SW 1271 (cell line): ENCODE results near the gene MEX3D.

ENCODE experiments used
- DNase-seq, 2 experiments: peaks; one replicate each; lab custom pipeline; 2025; lab: John Stamatoyannopoulos, UW

The MEX3D gene

DNA sequence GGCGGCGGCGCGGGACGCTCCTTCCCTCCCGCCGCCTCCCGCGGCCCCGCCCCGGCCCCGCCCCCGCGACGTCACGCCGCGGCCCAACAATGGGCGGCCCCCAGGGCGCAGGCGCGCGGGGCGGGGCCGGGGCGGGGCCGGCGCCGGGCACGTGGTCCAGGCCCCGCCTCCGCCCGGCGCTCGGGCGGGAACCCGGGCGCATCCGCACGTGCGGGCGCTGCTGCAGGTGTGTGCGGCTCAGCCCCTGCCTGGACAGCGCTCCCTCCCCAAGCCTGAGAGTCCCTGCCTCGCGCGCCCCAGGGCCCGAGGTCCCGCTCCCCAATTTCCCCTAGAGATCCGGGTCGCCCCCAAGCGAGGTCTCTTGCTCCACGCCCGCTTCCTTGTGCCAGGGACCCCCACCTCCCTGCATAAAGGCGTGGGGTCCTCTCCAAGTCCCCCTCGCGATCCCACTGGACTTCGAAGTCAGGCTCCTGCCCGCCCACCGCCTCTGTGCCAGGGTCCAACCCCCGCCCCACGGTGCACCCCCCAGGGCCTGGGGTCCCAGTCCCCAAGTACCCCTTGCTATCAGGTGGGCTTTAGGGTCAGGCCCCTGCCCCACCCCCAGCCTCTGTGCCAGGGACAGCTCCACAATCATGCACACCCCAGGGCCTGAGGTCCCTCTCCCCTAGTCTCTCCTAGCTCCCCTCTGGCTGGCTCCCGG is at the start of gene MEX3D:
Gene MEX3D (minus strand): TSS at position 6 of the 700 bp plus-strand sequence. CDS start 267 bp downstream, outside the sequence.
- DNase-seq = peak in 1 of 2 experiments; percentile 31

DNA sequence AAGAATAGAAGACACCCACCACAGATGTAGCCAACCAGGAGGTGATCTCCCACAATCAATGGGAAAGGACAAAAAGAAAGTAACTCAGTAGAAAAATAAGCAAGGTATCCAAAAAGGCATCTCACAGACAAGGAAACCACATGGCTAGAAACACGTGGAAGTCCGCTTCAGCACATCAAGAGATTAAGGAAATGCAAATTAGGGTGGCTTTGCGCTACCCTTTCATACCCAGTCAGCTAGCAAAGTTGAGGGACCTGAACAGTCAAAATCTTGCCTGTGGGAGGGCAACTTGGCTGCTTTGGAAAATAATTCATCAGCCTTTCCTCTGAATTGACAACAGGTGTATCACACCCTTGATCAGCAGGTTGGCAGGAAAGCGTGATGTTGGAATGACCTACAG is 48.8 kb upstream of the MEX3D start:
- DNase-seq = no peak

DNA sequence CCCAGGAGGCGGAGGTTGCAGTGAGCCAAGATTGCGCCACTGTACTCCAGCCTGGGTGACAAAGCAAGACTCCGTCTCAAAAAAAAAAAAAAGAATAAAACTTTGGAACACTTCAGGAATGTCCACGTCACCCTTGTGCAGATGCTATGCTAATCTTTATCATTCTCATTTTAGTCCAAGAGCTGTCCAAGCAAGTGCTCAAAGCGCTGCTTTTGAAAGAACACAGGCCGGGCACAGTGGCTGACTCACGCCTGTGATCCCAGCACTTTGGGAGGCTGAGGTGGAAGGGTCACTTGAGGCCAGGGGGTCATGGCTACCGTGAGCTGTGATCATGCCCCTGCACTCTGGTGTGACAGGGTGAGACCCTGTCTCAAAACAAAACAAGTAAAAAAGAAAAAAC is 48.3 kb upstream of the MEX3D start:
- no peak for DNase-seq

DNA sequence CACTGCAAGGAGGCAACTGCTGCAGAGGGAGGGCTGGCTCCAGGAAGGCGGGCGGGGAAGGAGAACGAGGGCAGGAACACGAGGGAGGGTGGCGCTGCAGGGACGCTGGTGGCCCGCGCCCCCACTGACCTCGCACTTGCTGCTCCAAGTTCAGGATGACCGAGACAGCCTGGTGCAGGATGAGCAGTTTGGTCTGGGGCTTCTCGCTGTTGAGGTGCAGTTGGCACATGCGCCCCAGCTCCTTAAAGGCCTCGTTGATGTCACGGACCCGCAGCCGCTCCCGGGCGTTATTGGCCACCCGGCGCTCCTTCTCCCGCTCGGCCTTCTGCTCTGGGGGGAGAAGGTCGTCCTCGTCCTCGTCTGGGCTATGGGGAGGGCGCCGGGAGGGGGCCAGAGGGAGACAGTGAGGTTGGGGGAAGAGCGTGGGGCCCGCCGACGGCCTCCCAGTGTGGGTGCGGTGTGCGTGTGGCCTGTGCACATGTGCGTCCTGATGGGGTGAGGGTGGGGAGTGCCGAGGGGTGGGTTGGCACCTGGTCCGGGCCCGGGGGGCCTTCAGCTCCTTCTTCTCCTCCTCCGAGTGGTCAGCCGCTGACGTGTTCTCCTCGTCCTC is 47.1 kb upstream of the MEX3D start:
- DNase-seq = no peak

DNA sequence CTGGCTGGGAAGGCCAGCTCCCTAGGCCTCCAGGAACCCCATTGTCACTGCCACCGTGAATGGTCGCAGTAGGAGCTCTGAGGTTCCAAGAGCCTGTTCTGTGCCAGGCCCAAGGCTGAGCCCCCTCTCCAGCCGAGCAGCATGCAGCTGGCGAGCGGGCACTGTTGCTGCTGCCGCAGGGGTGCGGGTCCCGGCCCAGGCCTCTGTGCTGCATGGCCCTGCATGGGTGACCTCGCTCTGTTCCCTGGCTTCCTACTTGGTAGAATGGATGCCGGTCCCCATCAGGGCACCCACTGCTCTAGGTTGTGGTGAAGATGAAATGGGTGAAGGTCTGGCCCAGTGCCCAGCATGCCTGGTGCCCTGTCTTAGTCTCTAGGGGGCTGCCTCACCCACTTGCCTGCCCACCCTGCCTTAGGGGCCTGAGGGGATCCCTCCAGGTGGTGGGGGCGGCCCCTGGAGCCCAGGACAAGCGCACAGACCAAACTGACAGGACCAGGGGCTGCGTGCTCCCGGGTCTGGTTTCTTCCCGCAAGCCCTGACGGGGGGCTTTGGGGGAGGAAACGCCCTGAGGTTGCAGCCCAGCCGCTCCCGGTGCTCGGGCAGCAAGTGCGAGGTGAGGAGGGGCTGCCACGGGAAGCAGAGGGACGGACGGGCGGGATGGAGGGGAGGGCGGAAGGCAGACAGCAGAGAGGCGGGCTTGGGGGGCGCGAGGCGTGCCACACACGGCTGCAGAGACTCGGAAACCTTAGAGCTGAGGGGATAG is 45.9 kb upstream of the MEX3D start:
- no peak for DNase-seq

DNA sequence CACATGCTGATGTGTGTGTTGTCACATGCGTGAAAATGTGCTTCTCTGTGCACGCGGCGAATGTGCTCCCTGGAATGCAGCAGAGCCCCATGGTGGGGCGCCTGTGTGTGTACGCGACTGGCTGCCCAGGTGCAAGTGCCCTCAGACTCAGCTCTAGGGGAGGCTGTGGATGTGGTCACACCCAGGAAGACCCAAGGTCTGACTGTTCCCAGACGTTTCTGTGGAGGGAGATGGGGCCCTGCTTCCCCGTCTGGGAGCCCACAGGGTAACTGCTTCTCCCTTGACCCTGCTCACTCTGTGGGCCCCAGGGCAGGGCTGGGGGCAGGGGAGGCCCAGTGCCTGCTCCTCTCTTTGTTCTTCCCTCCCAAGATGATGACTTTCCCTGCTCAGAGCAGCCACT is 45.0 kb upstream of the MEX3D start:
- no peak for DNase-seq

DNA sequence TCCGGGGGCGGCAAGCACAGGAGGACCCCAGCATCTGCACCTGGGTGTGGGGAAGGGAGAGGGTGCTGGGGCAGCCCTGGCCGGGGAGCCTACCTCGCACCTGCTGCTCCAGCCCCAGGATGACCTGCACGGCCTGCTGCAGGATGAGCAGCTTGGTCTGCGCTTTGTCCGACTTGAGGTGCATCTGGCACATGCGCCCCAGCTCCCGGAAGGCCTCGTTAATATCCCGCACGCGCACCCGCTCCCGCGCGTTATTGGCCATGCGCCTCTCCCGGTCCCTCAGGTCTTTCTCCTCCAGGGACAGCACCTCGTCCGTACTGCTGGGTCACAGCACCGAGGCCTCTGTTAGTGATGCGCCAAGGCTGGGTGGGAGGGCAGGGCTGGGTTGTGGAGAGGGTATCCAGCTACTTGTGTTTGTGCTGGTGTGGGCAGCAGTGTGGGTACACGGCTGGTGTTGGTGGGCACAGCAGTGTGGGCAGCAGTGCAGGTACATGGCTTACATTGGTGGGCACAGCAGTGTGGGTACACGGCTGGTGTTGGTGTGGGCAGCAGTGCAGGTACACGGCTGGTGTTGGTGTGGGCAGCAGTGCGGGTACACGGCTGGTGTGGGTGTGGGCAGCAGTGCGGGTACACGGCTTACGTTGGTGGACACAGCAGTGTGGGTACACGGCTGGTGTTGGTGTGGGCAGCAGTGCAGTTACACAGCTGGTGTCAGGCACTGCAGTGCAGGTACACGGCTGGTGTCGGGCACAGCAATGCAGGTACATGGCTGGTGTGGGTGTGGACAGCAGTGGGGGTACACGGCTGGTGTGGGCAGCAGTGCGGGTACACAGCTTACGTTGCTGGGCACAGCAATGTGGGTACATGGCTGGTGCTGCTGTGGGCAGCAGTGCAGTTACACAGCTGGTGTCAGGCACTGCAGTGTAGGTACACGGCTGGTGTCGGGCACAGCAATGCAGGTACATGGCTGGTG is 44.3 kb upstream of the MEX3D start:
- DNase-seq = no peak

DNA sequence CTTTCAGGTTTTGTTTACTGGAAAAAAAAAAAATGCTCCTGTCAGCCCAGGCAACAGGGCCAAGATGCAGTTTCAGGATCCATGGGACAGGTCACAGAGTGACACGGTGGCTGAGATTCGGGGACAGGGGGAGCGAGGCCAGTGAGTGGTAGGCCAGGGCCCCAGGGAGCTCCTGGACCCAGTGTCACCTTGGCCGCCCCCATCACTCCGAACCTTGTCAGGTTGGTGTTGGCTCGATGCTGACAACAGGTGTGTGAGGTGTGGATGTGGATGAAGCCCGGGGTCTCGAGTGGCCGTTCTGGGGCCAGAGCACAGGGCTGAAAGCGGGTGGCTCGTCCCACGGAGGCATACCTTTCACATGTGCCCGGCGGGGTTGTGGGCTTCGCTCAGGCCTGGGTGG is 43.2 kb upstream of the MEX3D start:
- DNase-seq = no peak

DNA sequence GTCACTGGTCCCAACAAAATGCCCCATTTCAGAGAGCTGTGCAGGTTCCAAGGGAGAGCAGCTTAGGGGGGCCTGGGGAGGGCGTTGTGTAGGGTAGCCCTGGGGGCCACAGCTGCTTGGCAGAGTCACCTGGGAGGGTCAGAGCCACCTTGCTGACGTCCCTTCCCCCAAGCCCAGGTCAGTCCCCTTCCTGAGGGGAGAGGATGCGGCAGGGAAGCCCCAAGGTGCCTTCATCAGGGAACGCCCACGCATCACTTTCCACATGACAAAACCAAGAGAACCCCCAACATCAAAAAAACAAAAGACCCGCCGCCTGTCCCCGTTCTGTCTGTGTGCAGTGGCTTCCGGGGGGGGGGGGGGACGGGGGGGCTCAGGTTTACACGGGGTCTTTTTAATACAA is 42.5 kb upstream of the MEX3D start:
- DNase-seq = no peak

DNA sequence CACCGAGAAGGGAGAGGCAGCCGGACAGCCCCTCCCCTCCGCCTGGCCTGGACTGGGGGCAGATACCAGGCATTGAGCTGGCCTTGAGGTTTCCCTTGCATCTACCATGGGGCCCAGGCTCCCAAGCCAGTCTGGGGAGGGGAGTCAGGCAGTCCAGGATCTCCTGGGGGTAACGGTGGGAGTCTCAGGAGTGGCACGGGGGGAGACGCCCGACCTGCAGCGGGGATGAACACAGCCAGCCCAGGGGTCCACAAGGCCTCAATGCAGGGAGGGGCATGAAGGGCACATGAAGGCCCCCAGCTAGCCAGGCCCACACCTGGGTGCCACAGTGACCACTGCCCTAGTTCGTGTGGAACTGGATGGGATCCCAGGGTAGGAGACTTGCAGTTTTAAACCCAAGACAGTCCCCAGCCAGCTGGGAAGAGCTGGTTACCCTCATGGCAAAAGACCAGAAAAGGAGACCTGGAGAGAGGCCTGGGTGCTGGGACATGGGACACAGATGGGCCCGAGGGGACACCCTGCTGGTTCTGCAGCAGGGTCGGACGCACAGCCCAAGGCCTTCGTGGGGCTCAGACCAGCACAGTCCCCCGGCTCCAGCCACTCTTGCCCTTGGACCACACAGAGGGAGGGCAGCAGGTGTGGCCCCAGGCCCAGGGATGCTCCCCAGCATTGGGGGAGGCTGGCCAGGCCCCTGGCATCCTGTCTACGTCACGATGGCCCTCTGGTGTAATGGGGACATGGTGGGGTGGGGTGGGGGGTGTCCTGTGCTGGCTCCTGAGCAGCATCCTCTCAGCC is 41.8 kb upstream of the MEX3D start:
- no peak for DNase-seq

DNA sequence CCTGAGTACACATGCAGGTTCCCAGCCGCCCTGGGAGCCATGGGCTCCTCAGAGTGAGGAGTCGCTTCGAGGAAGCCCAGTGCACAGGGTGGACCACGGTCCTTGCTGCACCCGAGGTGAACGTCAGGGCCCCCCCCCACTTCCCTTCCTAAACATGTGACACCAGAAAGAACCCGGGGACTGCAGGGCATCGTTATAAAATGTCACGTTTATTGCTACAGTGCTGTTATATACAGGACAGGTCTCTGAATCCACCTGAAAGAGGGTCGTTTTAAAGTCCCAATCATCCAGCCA is 40.9 kb upstream of the MEX3D start:
- DNase-seq = no peak

DNA sequence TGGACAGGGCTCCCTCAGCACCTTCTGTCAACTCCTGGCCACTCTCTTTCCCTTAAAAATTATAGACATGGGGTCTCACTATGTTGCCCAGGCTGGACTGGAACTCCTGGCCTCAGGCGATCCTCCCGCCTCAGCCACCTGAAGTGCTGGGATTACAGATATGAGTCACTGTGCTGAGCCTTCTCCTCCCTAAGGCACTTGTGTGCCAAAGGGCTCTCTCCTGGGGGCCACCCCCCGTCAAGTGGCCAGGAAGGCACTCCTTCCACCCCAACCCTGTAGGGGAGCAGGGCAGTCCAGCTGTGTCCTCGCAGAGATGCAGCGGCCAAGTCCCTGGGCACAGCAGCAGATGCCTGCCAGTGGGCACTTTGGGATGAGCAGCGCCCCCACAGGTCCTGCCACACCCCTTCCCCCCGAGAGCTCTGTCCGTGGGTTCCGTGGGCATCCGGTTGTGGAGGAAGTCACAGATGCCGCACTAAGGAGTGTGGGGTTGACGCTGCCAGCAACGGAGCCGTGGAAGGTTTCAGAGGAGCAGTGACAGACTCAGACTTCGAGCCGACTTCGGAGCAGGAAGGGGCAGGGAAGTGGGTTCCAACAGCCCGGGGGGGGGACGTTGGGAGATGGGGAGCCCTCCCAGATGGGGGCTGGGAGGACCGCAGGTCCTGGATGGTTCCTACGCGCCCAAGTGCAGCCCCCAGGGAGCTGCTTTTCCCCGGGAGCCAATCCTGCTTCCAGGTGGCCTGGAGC is 40.4 kb upstream of the MEX3D start:
- DNase-seq = no peak

DNA sequence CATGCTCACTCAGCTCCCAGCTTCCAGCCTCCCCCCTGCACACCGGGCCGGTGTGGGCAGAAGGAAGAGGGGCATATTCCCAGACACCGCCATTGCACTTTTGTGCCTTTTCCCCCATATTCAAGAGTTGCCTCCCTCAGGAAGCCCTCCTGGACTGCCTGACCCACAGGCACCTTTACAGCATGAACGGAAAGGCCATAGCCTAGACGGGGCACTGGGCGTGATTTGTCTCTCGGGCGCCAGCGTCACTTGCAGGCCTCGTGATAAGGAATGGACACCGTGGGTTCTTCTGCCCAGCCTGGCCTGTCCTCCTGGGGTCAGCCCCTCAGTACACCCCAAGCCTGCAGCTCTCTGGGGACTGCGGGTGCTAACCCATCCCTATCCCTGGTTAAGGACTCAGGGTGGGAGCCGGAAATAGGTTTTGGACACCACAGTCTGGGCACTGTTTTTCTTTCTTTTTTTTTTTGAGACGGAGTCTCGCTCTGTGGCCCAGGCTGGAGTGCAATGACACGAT is 38.1 kb upstream of the MEX3D start:
- no peak for DNase-seq

DNA sequence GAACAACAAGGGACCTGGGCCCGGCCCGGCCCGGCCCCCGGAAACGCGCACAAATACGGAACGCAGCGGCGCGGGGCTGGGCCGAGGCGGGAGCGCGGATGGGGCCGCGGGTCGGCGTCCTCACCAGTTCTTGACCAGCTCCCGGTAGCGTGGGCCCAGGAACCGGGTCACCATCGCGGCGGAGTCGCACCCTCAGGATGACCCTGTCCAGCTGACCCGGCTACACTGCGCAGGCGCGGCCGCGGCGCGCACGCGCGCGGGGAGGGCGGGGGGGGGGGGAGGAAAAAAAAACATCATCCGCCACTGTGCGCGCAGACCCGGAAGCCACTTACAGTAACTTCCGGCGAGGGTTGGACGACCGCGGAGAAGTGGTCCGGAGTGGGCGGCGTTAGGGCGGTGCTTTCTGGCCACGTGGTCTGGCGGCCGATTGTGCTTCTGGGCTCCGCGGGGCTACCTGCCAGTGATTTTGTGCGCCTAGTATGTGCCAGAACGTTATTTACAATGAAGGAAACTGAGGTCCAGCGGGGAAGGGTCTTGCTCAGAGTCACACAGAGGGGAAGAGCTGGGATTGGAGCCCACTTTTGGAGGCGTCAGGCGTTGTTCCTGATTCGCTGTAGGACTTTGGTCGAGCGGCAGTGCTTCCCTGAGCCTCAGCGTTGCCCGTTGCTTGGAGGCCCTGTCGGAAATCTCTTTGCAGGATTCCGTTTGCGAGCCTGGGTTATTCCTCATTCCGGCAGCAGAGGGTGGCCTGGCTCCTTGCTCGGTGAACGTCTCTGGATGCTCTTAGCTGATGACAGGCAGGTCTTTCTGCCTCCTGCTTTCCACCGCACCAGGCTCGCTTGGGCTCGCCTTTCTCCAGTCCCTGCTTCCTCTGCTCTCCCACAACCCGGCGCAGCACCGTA is 37.4 kb upstream of the MEX3D start, which contains the start of gene UQCR11:
Gene UQCR11 (minus strand): TSS at position 227 of the 902 bp plus-strand sequence. CDS start 53 bp downstream, at position 174.
- peak; percentile 83 to 95 for DNase-seq

DNA sequence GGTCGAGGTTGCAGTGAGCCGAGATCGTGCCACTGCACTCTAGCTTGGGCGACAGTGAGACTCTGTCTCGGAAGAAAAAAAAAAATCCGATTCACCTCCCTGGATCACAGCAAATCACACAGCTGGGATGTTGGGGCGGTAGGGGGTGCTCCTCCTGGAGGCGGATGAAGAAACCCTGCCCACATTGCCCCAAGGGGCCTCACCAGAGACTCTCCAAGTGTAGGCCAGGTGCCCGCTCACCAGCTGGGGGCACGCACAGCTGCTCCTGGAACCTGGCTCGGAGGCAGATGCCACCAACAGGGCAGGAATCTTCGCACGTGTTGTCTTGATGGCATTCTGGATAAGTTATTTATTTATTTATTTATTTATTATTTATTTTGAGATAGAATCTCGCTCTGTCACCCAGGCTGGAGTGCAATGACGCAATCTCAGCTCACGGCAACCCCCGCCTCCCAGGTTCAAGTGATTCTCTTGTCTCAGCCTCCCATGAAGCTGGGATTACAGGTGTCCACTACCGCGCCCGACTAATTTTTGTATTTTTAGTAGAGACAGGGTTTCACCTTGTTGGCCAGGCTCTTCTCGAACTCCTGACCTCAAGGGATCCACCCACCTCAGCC is 34.1 kb upstream of the MEX3D start:
- DNase-seq = no peak

DNA sequence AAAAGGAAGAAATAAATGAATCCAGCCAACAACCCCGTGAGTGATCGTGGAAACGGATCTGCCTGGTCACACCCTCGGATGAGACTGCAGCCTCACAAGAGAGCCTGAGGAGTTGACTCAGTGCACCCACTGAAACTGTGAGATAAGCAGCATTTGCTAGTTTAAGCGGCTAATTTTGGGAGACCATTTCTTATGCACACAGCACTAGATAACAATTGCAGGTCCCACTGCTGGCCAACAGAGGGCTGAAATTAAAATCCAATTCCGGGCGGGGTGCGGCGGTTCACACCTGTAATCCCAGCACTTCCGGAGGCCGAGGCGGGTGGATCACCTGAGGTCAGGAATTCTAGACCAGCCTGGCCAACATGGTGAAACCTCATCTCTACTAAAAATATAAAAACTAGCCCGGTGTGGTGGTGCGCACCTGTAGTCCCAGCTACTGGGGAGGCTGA is 33.5 kb upstream of the MEX3D start:
- DNase-seq = no peak

DNA sequence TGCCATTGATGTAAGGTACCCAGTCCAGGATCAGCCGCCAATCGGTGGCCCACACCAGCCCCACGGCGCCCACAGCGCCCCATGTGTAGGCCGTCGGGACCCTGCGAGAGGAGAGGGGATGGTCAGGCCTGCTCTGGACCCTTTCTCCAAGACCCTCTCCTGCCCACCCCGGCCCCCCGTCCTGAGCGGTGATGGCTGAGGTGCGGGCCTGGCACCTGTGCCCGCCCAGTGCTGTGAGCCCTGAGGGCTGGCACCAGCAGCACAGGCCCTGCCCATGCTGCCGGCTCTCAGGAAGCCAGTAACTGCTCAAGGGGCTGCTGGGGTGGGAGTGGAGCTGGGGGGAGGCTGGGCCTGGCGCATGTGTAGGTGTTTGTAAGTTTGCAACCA is 31.3 kb upstream of the MEX3D start:
- DNase-seq = no peak

DNA sequence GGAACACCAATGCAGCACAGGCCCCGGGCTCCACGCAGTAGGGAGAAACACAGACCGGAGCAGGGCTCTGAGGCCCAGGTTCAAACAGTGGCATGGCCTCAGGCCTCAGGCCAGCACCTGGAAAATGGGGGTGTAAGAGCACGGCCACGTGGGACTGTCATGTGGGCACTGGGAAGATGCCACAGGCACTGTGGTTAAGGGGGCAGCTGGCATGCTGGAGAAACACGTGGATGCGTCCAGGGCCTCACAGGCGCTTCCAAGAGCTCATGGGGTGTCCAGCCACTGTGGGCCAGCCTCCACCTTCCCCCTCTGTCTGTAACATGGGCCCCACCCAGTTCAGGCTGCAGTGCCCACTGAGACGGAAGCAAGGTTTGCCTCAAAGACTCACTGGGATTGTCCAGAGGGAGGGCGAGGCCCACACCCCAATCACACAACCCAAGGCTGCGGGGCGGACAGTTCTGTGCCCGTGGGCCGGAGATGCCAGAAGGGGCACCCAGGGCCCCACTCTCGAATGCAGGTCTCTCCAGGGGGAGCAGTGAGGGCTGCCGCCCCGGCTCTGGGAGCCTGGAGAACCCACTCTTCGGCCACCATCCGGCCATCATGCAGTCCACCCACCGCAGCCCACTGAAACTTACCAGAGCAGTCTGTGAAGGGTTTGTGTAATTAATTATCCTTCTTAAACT is 30.8 kb upstream of the MEX3D start:
- DNase-seq = no peak
